ENCODE data around the gene MTFR2.

GRCh38 chr6:136262940-136263339, 12.8 kb upstream of the MTFR2 start:
- TF ChIP-seq GATA2 (IDR thresholded peaks at IDR 0.05; ENCODE audit: low read depth, low read length), result no peak
- TF ChIP-seq GATA3 (IDR thresholded peaks at IDR 0.05; ENCODE audit: low read depth, low read length), result no peak
